ENCODE data around the gene MICU1. TPM values are rescaled to one million over a fixed set of nuclear protein-coding genes. Genes with fewer than 3 reads are reported as not detected.
"Not testable (repeated sequence)": the region's sequence is repeated elsewhere in the genome, so short reads cannot be mapped to it uniquely, and the experiment has no call there.

Gene MICU1
- total RNA-seq, 2 experiments from 2014 or later = 29.2 to 29.4 TPM

- peaks cover 8% of the 10 kb centered on the region for H3K36me3 Mint-ChIP-seq
- no peaks in the 10 kb centered on the region for H3K9me3 Mint-ChIP-seq
- no peaks in the 10 kb centered on the region for H3K27me3 Mint-ChIP-seq
- peaks cover 5% of the 10 kb centered on the region for H3K4me1 Mint-ChIP-seq
- DNase-seq = no peak
- no peak overlapping the region for H3K27ac Mint-ChIP-seq
- H3K4me3 Mint-ChIP-seq = no peak overlapping the region
Measured at GRCh38 chr10:72392571-72392970, 233.3 kb downstream of the MICU1 start.

- no peaks in the 10 kb centered on the region for H3K27me3 Mint-ChIP-seq
Measured at GRCh38 chr10:72390764-72391163, 235.1 kb downstream of the MICU1 start.

GRCh38 chr10:72389716-72390115, 236.2 kb downstream of the MICU1 start:
- H3K9me3 Mint-ChIP-seq = no peaks in the 10 kb centered on the region
- no peak for DNase-seq
- no peak overlapping the region for H3K27ac Mint-ChIP-seq
- H3K4me3 Mint-ChIP-seq = no peak overlapping the region
- no peaks in the 10 kb centered on the region for H3K27me3 Mint-ChIP-seq
- H3K36me3 Mint-ChIP-seq = no peaks in the 10 kb centered on the region
- peaks cover 5% of the 10 kb centered on the region for H3K4me1 Mint-ChIP-seq

More at GRCh38 chr10:72390764-72391163, 235.1 kb downstream of the MICU1 start:
- H3K9me3 Mint-ChIP-seq = no peaks in the 10 kb centered on the region
- DNase-seq = no peak
- no peak overlapping the region for H3K27ac Mint-ChIP-seq
- peaks cover 5% of the 10 kb centered on the region for H3K4me1 Mint-ChIP-seq
- peaks cover 3% of the 10 kb centered on the region for H3K36me3 Mint-ChIP-seq
- no peak overlapping the region for H3K4me3 Mint-ChIP-seq

GRCh38 chr10:72389014-72389413, 236.9 kb downstream of the MICU1 start:
- Mint-ChIP-seq H3K9me3 (no peaks in the 10 kb centered on the region), H3K27ac (no peak overlapping the region), H3K36me3 (no peaks in the 10 kb centered on the region), H3K27me3 (no peaks in the 10 kb centered on the region), H3K4me3 (no peak overlapping the region), H3K4me1 (peaks cover 5% of the 10 kb centered on the region)
- no peak for DNase-seq

GRCh38 chr10:72388062-72388461, 237.8 kb downstream of the MICU1 start:
- peaks cover 5% of the 10 kb centered on the region for H3K4me1 Mint-ChIP-seq
- no peaks in the 10 kb centered on the region for H3K36me3 Mint-ChIP-seq
- no peaks in the 10 kb centered on the region for H3K27me3 Mint-ChIP-seq
- no peak overlapping the region for H3K4me3 Mint-ChIP-seq
- no peaks in the 10 kb centered on the region for H3K9me3 Mint-ChIP-seq
- no peak for DNase-seq
- H3K27ac Mint-ChIP-seq = no peak overlapping the region

- Mint-ChIP-seq H3K4me3 (no peak overlapping the region), H3K27me3 (no peaks in the 10 kb centered on the region), H3K9me3 (no peaks in the 10 kb centered on the region), H3K36me3 (no peaks in the 10 kb centered on the region), H3K27ac (no peak overlapping the region), H3K4me1 (peaks cover 5% of the 10 kb centered on the region)
- DNase-seq = no peak
Measured at GRCh38 chr10:72386916-72387586, 238.8 kb downstream of the MICU1 start.

- Mint-ChIP-seq H3K27ac (no peak overlapping the region), H3K4me3 (no peak overlapping the region), H3K36me3 (no peaks in the 10 kb centered on the region)
Measured at GRCh38 chr10:72385724-72386123, 240.2 kb downstream of the MICU1 start.

GRCh38 chr10:72384982-72385381, 240.9 kb downstream of the MICU1 start:
- H3K4me3 Mint-ChIP-seq, H3K27ac Mint-ChIP-seq, H3K9me3 Mint-ChIP-seq, DNase-seq, H3K4me1 Mint-ChIP-seq, H3K27me3 Mint-ChIP-seq, H3K36me3 Mint-ChIP-seq: not testable (repeated sequence)

More at GRCh38 chr10:72385724-72386123, 240.2 kb downstream of the MICU1 start:
- H3K9me3 Mint-ChIP-seq = no peaks in the 10 kb centered on the region
- H3K4me1 Mint-ChIP-seq = peaks cover 5% of the 10 kb centered on the region
- H3K27me3 Mint-ChIP-seq = no peaks in the 10 kb centered on the region
- no peak for DNase-seq

- H3K9me3 Mint-ChIP-seq = no peaks in the 10 kb centered on the region
- peaks cover 5% of the 10 kb centered on the region for H3K4me1 Mint-ChIP-seq
- DNase-seq = no peak
- H3K27me3 Mint-ChIP-seq = no peaks in the 10 kb centered on the region
- no peak overlapping the region for H3K4me3 Mint-ChIP-seq
- H3K36me3 Mint-ChIP-seq = peaks cover 4% of the 10 kb centered on the region
- H3K27ac Mint-ChIP-seq = no peak overlapping the region
Measured at GRCh38 chr10:72379776-72380175, 246.1 kb downstream of the MICU1 start.

GRCh38 chr10:72379062-72379461, 246.8 kb downstream of the MICU1 start:
- Mint-ChIP-seq H3K27me3 (no peaks in the 10 kb centered on the region), H3K4me1 (peaks cover 5% of the 10 kb centered on the region), H3K36me3 (peaks cover 4% of the 10 kb centered on the region), H3K27ac (no peak overlapping the region), H3K4me3 (no peak overlapping the region), H3K9me3 (no peaks in the 10 kb centered on the region)
- DNase-seq = no peak

GRCh38 chr10:72375585-72375984, 250.3 kb downstream of the MICU1 start:
- no peak overlapping the region for H3K4me3 Mint-ChIP-seq
- no peak overlapping the region for H3K27ac Mint-ChIP-seq
- H3K36me3 Mint-ChIP-seq = peaks cover 5% of the 10 kb centered on the region

GRCh38 chr10:72375173-72375572, 250.7 kb downstream of the MICU1 start:
- Mint-ChIP-seq H3K9me3 (no peaks in the 10 kb centered on the region), H3K27ac (no peak overlapping the region), H3K27me3 (no peaks in the 10 kb centered on the region), H3K4me3 (no peak overlapping the region), H3K36me3 (peaks cover 7% of the 10 kb centered on the region), H3K4me1 (peaks cover 9% of the 10 kb centered on the region)
- DNase-seq = no peak

More at GRCh38 chr10:72375585-72375984, 250.3 kb downstream of the MICU1 start:
- no peaks in the 10 kb centered on the region for H3K9me3 Mint-ChIP-seq
- peaks cover 5% of the 10 kb centered on the region for H3K4me1 Mint-ChIP-seq
- H3K27me3 Mint-ChIP-seq = no peaks in the 10 kb centered on the region
- DNase-seq = no peak

- Mint-ChIP-seq H3K4me3 (no peak overlapping the region), H3K9me3 (no peaks in the 10 kb centered on the region), H3K27ac (peak overlapping the region; percentile 29), H3K36me3 (peaks cover 9% of the 10 kb centered on the region), H3K4me1 (peaks cover 5% of the 10 kb centered on the region), H3K27me3 (no peaks in the 10 kb centered on the region)
- DNase-seq = no peak
Measured at GRCh38 chr10:72370201-72370722, 255.6 kb downstream of the MICU1 start.

- no peak for DNase-seq
- H3K27ac Mint-ChIP-seq = no peak overlapping the region
- H3K36me3 Mint-ChIP-seq = peaks cover 7% of the 10 kb centered on the region
- H3K4me3 Mint-ChIP-seq = no peak overlapping the region
- no peaks in the 10 kb centered on the region for H3K27me3 Mint-ChIP-seq
- H3K4me1 Mint-ChIP-seq = peaks cover 7% of the 10 kb centered on the region
- H3K9me3 Mint-ChIP-seq = no peaks in the 10 kb centered on the region
Measured at GRCh38 chr10:72367301-72367960, 258.4 kb downstream of the MICU1 start.

GRCh38 chr10:72365106-72365895, 260.6 kb downstream of the MICU1 start:
- Mint-ChIP-seq H3K27ac (peak overlapping the region; percentile 64), H3K4me1 (peaks cover 4% of the 10 kb centered on the region), H3K27me3 (no peaks in the 10 kb centered on the region), H3K4me3 (no peak overlapping the region), H3K9me3 (no peaks in the 10 kb centered on the region), H3K36me3 (peaks cover 3% of the 10 kb centered on the region)
- no peak for DNase-seq

All from activated naive CD8-positive, alpha-beta T cell treated with anti-CD3 and anti-CD28 coated beads for 36 hours (primary cell).